ENCODE data around the gene CD69.

- TF ChIP-seq TAF1 (IDR thresholded peaks at IDR 0.05; ENCODE audit: borderline replicate concordance, insufficient read depth, low read length): no peak
- no peak for TF ChIP-seq SIN3A (IDR thresholded peaks at IDR 0.05; ENCODE audit: borderline replicate concordance, insufficient read depth, low read length)
- no peak for TF ChIP-seq REST (IDR thresholded peaks at IDR 0.05; ENCODE audit: insufficient read depth in 1 of 2, low read depth in 2 of 2, low read length in 2 of 2)
- TF ChIP-seq POLR2AphosphoS5 (IDR thresholded peaks at IDR 0.05; ENCODE audit: low read depth, low read length): no peak
- TF ChIP-seq FOXP2 (optimal IDR thresholded peaks at IDR 0.05; ENCODE audit: borderline replicate concordance, extremely low read depth, extremely low read length, insufficient read depth): no peak
Observed at GRCh38 chr12:9740106-9740750, 20.5 kb downstream of the CD69 start.
